ENCODE results near the gene PICALM. TPM values are rescaled to one million over a fixed set of nuclear protein-coding genes. Genes with fewer than 3 reads are reported as not detected.

Gene PICALM
- total and polyA plus RNA-seq, 2 of the 4 experiments (the other 2 are of a cell fraction) = 235 to 453 TPM

GRCh38 chr11:85935751-85936150, 133.1 kb downstream of the PICALM start:
- no peak overlapping the region for H3K56ac ChIP-seq (ENCODE audit: extremely low read depth, insufficient read depth, low read length)

More at GRCh38 chr11:85935751-85936150, 133.1 kb downstream of the PICALM start:
- BruUV-seq (replicated peaks) = no TSS peak
- ATAC-seq (ENCODE audit: low read depth) (no peak), DNase-seq (no peak)
- no peak for TF ChIP-seq RCOR1 (IDR thresholded peaks at IDR 0.05; ENCODE audit: insufficient replicate concordance, low read length)
- no peak for TF ChIP-seq POLR2A (IDR thresholded peaks at IDR 0.05; ENCODE audit: low read depth, low read length)
- TF ChIP-seq BHLHE40 (IDR thresholded peaks at IDR 0.05; ENCODE audit: low read depth, low read length) = no peak
- no peak for TF ChIP-seq SMC3 (IDR thresholded peaks at IDR 0.05; ENCODE audit: low read depth, low read length)
- TF ChIP-seq MAFK (IDR thresholded peaks at IDR 0.05; ENCODE audit: low read depth, low read length) = no peak
- no peak for TF ChIP-seq RAD21 (IDR thresholded peaks at IDR 0.05; ENCODE audit: low read length)
- no peak for TF ChIP-seq FOS (IDR thresholded peaks at IDR 0.05; ENCODE audit: low read depth, low read length)
- no peak for TF ChIP-seq CTCF (conservative IDR thresholded peaks at IDR 0.05; ENCODE audit: low read depth, low read length)
- no peak for TF ChIP-seq RFX5 (IDR thresholded peaks at IDR 0.05; ENCODE audit: low read depth, low read length)
- no peak for TF ChIP-seq MAZ (IDR thresholded peaks at IDR 0.05; ENCODE audit: borderline replicate concordance, low read depth, low read length)
- no peak for TF ChIP-seq USF2 (IDR thresholded peaks at IDR 0.05; ENCODE audit: low read depth, low read length)
- no peak for TF ChIP-seq CHD1 (IDR thresholded peaks at IDR 0.05; ENCODE audit: low read depth, low read length)
- TF ChIP-seq MXI1 (IDR thresholded peaks at IDR 0.05; ENCODE audit: borderline replicate concordance, low read depth, low read length) = no peak
- TF ChIP-seq NFE2L2 (IDR thresholded peaks at IDR 0.05; ENCODE audit: low read depth, low read length) = no peak
- TF ChIP-seq ELK1 (IDR thresholded peaks at IDR 0.05; ENCODE audit: borderline replicate concordance, low read depth, low read length) = no peak
- TF ChIP-seq CEBPB (IDR thresholded peaks at IDR 0.05; ENCODE audit: low read depth, low read length) = no peak
- Histone ChIP-seq H3K27ac (ENCODE audit: insufficient read depth, low read length) (no peak overlapping the region), H3K4me3 (ENCODE audit: insufficient read depth, low read depth, low read length) (no peak overlapping the region), H3K9me3 (ENCODE audit: control insufficient read depth, insufficient read depth, low read length) (0 out of 2 replicates have a peak, but pooled peaks cover 2% of the 10 kb centered on the region), H2AK5ac (ENCODE audit: low read depth, low read length) (no peak overlapping the region), H3K23ac (ENCODE audit: low read depth, low read length) (no peak overlapping the region), H3K9ac (ENCODE audit: low read depth, low read length) (no peak overlapping the region), H2BK120ac (ENCODE audit: low read depth, low read length) (no peak overlapping the region), H2AFZ (replicated peaks; ENCODE audit: low read length, poor library complexity) (no peak overlapping the region), H3K4me2 (ENCODE audit: low read depth, low read length) (no peak overlapping the region), H2AK9ac (replicated peaks; ENCODE audit: low read depth, low read length, poor library complexity) (no peak overlapping the region), H2BK15ac (ENCODE audit: low read depth, low read length) (no peak overlapping the region), H2BK20ac (ENCODE audit: low read depth, low read length) (no peak overlapping the region), H3K36me3 (ENCODE audit: control insufficient read depth, insufficient read depth, low read length) (no peaks in the 10 kb centered on the region), H4K20me1 (ENCODE audit: insufficient read depth, low read length) (no peaks in the 10 kb centered on the region), H2BK5ac (ENCODE audit: low read depth, low read length, poor library complexity, severe bottlenecking) (no peak overlapping the region), H3K9me1 (ENCODE audit: insufficient read depth, low read length) (no peaks in the 10 kb centered on the region), H3K14ac (replicated peaks; ENCODE audit: low read depth, low read length) (no peak overlapping the region), H3K27me3 (ENCODE audit: control insufficient read depth, insufficient read depth, low read length) (no peaks in the 10 kb centered on the region), H4K8ac (ENCODE audit: low read depth in 2 of 2, low read length in 2 of 2) (no peak overlapping the region), H3K4ac (ENCODE audit: low read depth, low read length) (no peak overlapping the region), H3K79me1 (ENCODE audit: low read depth in 1 of 2, low read length in 2 of 2) (no peaks in the 10 kb centered on the region), H4K91ac (ENCODE audit: insufficient read depth, low read depth, low read length) (no peak overlapping the region), H3K4me1 (ENCODE audit: control insufficient read depth, insufficient read depth, low read length) (no peaks in the 10 kb centered on the region), H4K5ac (ENCODE audit: low read depth, low read length) (no peak overlapping the region), H3K18ac (ENCODE audit: low read depth, low read length) (no peak overlapping the region)
- 94% methylated on average over 7 of the region's 10 CpGs; no CpG with 5 or more reads in 1 of the 2 experiments for WGBS, 2 experiments (ENCODE audit: extremely low coverage in 2 of 2, insufficient read length in 1 of 2)
- ChIA-PET POLR2A (ENCODE audit: unreplicated experiment) (no interaction called here), CTCF (no interaction called here)
- intact Hi-C loops (cut with micrococcal nuclease) (loop anchor here (5.0 kb wide), 1 partner anchor 33 kb away; no protein-coding TSS in a partner anchor), in situ Hi-C loops (cut with MboI; ENCODE audit: low sequenced_read_pairs) (no loop called here), dilution Hi-C loops (cut with HindIII; ENCODE audit: low sequenced_read_pairs, unreplicated experiment) (no loop called here)

Measured in IMR-90 (cell line).